Smooth muscle cell (in vitro differentiated cells): ENCODE data around the gene MTCH1. TPM values are rescaled to one million over a fixed set of nuclear protein-coding genes. Genes with fewer than 3 reads are reported as not detected.

ENCODE experiments used
- DNase-seq: peaks from one replicate; lab custom pipeline; 2025; ENCODE audit not compliant: unreplicated experiment; lab: John Stamatoyannopoulos, UW
- H2AFZ ChIP-seq: fragments of 200-600 bp; sonication (generic); 2 replicates; pipeline ENCODE4 v1.6.0; 2016; ENCODE audit warnings: antibody characterized with exemption, low read depth, mild to moderate bottlenecking
- H3F3A ChIP-seq: fragments of 200-600 bp; sonication (generic); 2 replicates; pipeline ENCODE4 v1.6.0; 2017; ENCODE audit warnings: antibody characterized with exemption, low read depth
- H3K27ac ChIP-seq: fragments of 200-600 bp; sonication (generic); 2 replicates; pipeline ENCODE4 v1.5.1; 2016; ENCODE audit warnings: low read depth, mild to moderate bottlenecking
- H3K27me3 ChIP-seq: fragments of 200-600 bp; sonication (generic); 2 replicates; pipeline ENCODE4 v1.6.1; 2016; ENCODE audit warnings: low read depth, mild to moderate bottlenecking
- H3K36me3 ChIP-seq: fragments of 200-600 bp; sonication (generic); 2 replicates; pipeline ENCODE4 v1.5.1; 2016; ENCODE audit warnings: low read depth
- H3K4me1 ChIP-seq: fragments of 200-600 bp; sonication (generic); 2 replicates; pipeline ENCODE4 v1.5.1; 2016; ENCODE audit warnings: low read depth
- H3K4me2 ChIP-seq: fragments of 200-600 bp; sonication (generic); 2 replicates; pipeline ENCODE4 v1.6.0; 2016; ENCODE audit warnings: mild to moderate bottlenecking
- H3K4me3 ChIP-seq: fragments of 200-600 bp; sonication (generic); 2 replicates; pipeline ENCODE4 v1.5.1; 2016; ENCODE audit warnings: mild to moderate bottlenecking
- H3K79me2 ChIP-seq: fragments of 200-600 bp; sonication (generic); 2 replicates; pipeline ENCODE4 v1.6.0; 2016; ENCODE audit warnings: low read depth, mild to moderate bottlenecking
- H3K9ac ChIP-seq: fragments of 200-600 bp; sonication (generic); 2 replicates; pipeline ENCODE4 v1.6.0; 2016; ENCODE audit warnings: low read depth
- H3K9me3 ChIP-seq: fragments of 200-600 bp; sonication (generic); replicated peaks from 2 replicates; pipeline ENCODE4 v1.5.1; 2016; ENCODE audit warnings: low read depth
- H4K20me1 ChIP-seq: fragments of 200-600 bp; sonication (generic); 2 replicates; pipeline ENCODE4 v1.6.0; 2016; ENCODE audit warnings: low read depth
- WGBS: methylation state at CpG from one replicate; pipeline ENCODE4 v1.1.7; 2016; ENCODE audit warnings: low lambda C conversion rate; 5-methylcytosine and 5-hydroxymethylcytosine counted together
- polyA plus RNA-seq: library from polyadenylated mRNA; unstranded; fragments of >200 nt; fragmentation: Nextera tagmentation; extraction: Ambion mirVana; gene quantifications from 2 replicates; pipeline ENCODE4 v1.2.1, GENCODE V29; 2016
- total RNA-seq: library from RNA; depleted of rRNA; stranded (reverse); fragments of >200 nt; gene quantifications from 2 replicates; pipeline ENCODE4 v1.2.3, GENCODE V29; 2014
- TF ChIP-seq, protein P1 (sequence below): fragments of 200-600 bp; sonication (generic); IDR thresholded peaks from 2 replicates; pipeline ENCODE4 v1.5.1; 2017; ENCODE audit warnings: borderline replicate concordance, mild to moderate bottlenecking, antibody characterized with exemption; ENCODE audit not compliant: insufficient read depth, poor library complexity, severe bottlenecking

The MTCH1 gene
- total and polyA plus RNA-seq, 2 experiments from 2014 or later: 200 to 517 TPM

DNA sequence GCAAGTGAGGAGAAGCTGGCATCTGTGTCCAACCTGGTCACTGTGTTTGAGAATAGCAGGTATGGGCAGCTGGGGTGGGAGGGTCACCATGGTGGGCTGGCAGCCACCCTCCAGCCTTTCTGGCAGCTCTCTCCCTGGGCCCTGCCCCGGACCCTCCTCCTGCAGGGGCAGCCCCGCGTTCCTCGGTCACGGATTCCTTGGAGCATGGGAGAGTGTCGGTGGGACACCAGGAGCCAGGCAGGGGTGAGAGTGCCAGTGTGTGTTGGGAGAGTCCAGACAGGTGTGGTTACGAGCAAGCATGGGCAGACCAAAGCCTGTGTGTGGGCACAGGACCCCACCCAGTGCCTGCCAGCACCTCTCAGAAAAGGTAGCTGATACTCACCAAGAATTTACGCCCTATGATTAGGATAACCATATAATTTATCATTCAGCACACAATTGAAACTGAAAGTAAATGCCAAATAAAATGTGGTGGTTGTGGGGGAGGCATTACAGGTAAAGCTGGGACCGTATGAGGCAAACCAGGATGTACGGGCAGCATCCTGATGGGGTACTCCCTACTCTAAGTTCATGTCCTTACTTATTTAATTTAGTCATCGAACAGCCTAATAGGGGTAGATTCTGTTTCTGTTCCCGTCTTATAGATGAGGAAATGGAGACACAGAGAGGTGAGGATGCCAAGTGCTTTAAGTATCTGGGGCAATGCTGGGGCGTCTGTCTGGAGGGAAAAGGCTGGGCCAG is 20.0 kb upstream of the MTCH1 start:
- TF ChIP-seq, protein P1, sequence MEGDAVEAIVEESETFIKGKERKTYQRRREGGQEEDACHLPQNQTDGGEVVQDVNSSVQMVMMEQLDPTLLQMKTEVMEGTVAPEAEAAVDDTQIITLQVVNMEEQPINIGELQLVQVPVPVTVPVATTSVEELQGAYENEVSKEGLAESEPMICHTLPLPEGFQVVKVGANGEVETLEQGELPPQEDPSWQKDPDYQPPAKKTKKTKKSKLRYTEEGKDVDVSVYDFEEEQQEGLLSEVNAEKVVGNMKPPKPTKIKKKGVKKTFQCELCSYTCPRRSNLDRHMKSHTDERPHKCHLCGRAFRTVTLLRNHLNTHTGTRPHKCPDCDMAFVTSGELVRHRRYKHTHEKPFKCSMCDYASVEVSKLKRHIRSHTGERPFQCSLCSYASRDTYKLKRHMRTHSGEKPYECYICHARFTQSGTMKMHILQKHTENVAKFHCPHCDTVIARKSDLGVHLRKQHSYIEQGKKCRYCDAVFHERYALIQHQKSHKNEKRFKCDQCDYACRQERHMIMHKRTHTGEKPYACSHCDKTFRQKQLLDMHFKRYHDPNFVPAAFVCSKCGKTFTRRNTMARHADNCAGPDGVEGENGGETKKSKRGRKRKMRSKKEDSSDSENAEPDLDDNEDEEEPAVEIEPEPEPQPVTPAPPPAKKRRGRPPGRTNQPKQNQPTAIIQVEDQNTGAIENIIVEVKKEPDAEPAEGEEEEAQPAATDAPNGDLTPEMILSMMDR: no peak
- H3K9ac ChIP-seq: no peak overlapping the region
- H3K27me3 ChIP-seq: no peaks in the 10 kb centered on the region
- H4K20me1 ChIP-seq: no peaks in the 10 kb centered on the region
- no peaks in the 10 kb centered on the region for H3K79me2 ChIP-seq
- H3K4me1 ChIP-seq: no peaks in the 10 kb centered on the region
- no peak overlapping the region for H2AFZ ChIP-seq
- H3K36me3 ChIP-seq: no peaks in the 10 kb centered on the region
- no peak overlapping the region for H3K27ac ChIP-seq
- H3K4me3 ChIP-seq: no peak overlapping the region
- WGBS: 87% methylated on average over 13 of the region's 13 CpGs
- no peaks in the 10 kb centered on the region for H3K9me3 ChIP-seq
- H3K4me2 ChIP-seq: no peak overlapping the region
- no peaks in the 10 kb centered on the region for H3F3A ChIP-seq
- DNase-seq: no peak

DNA sequence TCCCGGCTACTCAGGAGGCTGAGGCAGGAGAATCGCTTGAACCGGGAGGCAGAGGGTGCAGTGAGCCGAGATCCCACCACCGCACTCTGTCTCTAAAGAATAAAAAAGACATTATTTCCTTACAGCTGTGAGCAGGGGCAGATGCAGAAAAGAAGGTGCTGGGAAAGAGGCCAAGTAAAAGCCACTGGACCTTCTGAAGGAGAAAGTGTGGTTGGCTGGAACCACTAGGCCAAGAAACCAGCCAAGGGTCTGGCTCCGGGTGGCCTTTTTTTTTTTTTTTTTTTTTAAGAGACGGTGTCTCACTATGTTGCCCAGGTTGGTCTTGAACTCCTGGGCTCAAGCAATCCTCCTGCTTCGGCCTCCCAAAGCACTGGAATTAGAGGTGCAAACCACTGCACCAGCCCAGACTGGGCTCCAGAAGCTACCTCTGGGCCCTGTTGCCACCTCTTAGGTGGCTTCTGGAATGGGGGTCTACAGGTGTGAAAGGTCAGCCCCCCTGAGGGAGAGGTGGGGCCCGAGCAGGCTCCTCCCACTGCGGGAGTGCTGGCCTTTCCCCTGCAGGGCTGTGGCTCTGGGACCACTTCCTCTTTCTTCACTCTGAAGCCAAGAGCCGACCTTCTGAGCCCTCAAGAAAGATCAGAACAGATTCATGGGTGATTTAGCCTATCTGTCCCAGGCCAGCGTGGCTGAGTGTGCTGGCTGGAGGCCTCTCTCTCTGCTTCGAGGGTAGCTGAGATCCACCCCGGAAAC is 19.2 kb upstream of the MTCH1 start, which contains the start of gene FGD2:
TSS of gene FGD2 (plus strand) at position 595 of the 750 bp plus-strand sequence. CDS start 163 bp downstream, outside the sequence.
- Histone ChIP-seq H3K27ac (no peak within 1 kb of the TSS), H3K4me1 (no peaks in the 10 kb centered on the region), H3K27me3 (no peaks in the 10 kb centered on the region), H3K4me2 (no peak within 1 kb of the TSS), H3K9me3 (no peaks in the 10 kb centered on the region), H4K20me1 (no peaks in the 10 kb centered on the region), H3K36me3 (no peaks in the 10 kb centered on the region), H3F3A (no peaks in the 10 kb centered on the region), H2AFZ (no peak within 1 kb of the TSS), H3K9ac (no peak within 1 kb of the TSS), H3K79me2 (no peaks in the 10 kb centered on the region), H3K4me3 (no peak within 1 kb of the TSS)
- TF ChIP-seq, protein P1: no peak
- 90% methylated on average over 14 of the region's 14 CpGs for WGBS
- no peak for DNase-seq

DNA sequence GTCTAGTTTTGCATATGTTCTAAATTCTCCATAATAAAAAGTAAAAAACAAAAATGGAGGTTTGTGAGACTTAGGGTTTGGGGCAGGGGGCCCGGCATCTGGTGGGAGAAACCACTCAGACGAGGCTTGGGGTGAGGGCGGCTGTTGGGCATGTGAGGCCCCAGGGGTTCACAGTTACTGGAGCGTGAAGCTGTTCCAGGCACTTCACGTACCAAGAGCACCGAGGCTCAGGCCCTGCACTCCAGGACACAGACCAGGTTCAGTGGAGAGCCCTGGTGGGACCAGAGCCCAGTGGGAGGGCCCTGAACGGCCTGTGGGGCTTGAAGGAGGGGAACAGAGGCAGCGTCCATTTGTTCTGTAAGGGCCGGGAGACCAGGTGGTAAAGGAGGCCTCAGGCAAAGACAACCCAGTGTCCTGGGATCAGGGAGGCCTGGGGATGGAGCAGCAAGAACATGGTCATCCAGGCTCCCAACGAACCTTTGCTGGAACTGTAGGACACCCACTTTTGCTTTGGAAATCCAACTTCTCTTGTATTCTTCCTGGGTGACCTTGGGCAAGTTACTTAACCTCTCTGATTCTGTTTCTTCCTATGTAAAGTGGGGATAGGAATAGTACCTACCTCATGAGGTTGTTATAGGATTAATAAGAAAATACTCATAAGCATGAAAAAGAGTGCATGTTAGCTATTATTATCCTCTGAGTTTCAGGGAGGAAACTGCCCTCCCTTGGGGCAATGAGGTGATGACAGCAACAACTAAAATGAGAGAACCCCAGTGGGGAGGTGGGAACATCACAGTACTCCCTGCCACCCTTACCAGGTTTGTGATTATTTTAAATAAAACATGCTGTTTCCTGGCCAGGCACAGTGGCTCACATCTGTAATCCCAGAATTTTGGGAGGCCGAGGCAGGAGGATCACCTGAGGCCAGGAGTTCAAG is 18.3 kb upstream of the MTCH1 start:
- WGBS: 90% methylated on average over 11 of the region's 11 CpGs

More for the DNA sequence above, 18.3 kb upstream of the MTCH1 start:
- no peaks in the 10 kb centered on the region for H3K79me2 ChIP-seq
- no peaks in the 10 kb centered on the region for H3K4me1 ChIP-seq
- no peaks in the 10 kb centered on the region for H3K36me3 ChIP-seq
- H3K27ac ChIP-seq: no peak overlapping the region
- H3K9me3 ChIP-seq: no peaks in the 10 kb centered on the region
- H3K4me3 ChIP-seq: no peak overlapping the region
- H3F3A ChIP-seq: no peaks in the 10 kb centered on the region
- H2AFZ ChIP-seq: no peak overlapping the region
- TF ChIP-seq, protein P1: no peak
- no peak for DNase-seq
- no peaks in the 10 kb centered on the region for H3K27me3 ChIP-seq
- no peak overlapping the region for H3K4me2 ChIP-seq
- H3K9ac ChIP-seq: no peak overlapping the region
- no peaks in the 10 kb centered on the region for H4K20me1 ChIP-seq
